Left lobe of liver (tissue), 2 donors: ENCODE data around the gene DPYSL4. TPM values are rescaled to one million over a fixed set of nuclear protein-coding genes. Genes with fewer than 3 reads are reported as not detected.

ENCODE experiments used
- ATAC-seq: fragments of 200-7000 bp; cut with Tn5 transposase; one replicate; pipeline ENCODE4 v1.9.1; 2020; ENCODE audit warnings: mild to moderate bottlenecking, moderate library complexity
- DNase-seq: peaks from one replicate; pipeline ENCODE4 v3.0.0-alpha.2; 2020; ENCODE audit warnings: low spot score
- total RNA-seq: library from RNA; stranded (reverse); gene quantifications from one replicate; pipeline ENCODE4 v1.2.1, GENCODE V29; 2021
- donor health status: DM: no; HTN: no; CAD: no; lungs with moderate emphysema.
- donor health status: DM: no; HTN: yes; CAD: no.

The DPYSL4 gene
- total RNA-seq, 1 donor from 2014 or later, result 0.08 TPM

GRCh38 chr10:132162590-132163277 lies 24.0 kb upstream of the DPYSL4 start:
- DNase-seq (no peak), ATAC-seq (peak; percentile 50)

GRCh38 chr10:132163278-132163765 lies 23.4 kb upstream of the DPYSL4 start:
- ATAC-seq, result peak; percentile 33
- DNase-seq, result no peak

DNA sequence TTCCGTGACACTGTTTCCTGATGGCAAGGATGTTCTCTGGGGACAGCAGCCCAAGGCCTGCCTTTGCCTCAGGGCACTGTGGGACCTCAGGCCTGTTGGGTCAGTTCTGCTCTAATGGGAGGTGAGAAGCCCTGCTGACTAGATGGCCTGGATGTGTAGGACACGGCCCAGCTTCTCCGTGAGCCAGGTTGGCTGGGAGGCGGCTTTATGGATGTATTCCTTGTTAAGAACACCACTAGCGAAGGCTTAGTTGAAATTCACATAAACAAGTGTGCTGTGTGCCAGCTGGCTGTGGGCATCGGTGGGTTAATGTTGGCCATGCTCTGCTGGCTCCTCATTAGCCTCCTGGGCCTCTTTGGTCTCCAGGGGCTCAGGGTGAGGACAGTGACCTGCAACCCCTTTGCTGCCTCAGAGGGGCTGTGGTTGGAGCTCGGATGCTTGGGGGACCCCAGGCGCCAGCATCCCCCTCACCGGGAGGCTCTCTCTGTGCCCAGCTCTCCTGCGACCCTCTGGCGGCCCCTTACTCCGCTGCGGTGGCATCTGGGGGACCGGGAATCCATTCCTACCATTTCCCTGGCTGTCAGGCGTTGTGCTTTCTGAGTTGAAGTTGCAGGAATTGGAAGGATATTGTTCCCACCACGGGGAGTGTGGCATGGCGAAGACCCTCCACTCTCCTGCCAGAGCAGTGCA lies 22.8 kb upstream of the DPYSL4 start:
- ATAC-seq (no peak), DNase-seq (no peak)

DNA sequence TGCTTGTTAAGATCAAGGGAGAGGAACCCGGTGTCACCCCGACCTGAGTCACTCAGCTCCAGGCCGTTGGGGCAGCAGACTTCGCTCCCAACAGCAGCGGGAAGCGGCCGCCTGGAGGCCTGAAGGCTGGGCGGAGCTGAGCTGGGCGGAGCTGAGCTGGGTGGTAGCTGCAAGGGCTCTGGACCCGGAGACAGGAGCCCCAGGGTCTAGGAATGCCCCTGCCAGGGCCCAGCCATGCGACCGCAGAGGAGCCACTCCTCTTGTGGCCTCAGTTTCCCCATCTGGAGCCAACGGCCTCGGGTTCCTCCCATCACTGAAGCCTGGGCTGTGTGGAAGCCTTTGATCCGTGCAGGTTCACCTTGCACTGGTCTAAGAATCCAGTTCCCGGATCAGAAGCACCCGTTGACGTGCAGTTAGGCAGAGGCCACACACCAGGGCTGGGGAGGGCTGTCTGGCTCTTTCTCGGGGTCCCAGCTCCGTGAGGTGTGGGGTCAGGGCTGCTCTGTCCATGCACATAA lies 21.9 kb upstream of the DPYSL4 start:
- no peak for DNase-seq
- peak; percentile 67 for ATAC-seq

GRCh38 chr10:132165416-132165980 lies 21.2 kb upstream of the DPYSL4 start:
- ATAC-seq (no peak), DNase-seq (no peak)

- no peak for ATAC-seq
Measured at GRCh38 chr10:132166216-132166950, 20.4 kb upstream of the DPYSL4 start.

DNA sequence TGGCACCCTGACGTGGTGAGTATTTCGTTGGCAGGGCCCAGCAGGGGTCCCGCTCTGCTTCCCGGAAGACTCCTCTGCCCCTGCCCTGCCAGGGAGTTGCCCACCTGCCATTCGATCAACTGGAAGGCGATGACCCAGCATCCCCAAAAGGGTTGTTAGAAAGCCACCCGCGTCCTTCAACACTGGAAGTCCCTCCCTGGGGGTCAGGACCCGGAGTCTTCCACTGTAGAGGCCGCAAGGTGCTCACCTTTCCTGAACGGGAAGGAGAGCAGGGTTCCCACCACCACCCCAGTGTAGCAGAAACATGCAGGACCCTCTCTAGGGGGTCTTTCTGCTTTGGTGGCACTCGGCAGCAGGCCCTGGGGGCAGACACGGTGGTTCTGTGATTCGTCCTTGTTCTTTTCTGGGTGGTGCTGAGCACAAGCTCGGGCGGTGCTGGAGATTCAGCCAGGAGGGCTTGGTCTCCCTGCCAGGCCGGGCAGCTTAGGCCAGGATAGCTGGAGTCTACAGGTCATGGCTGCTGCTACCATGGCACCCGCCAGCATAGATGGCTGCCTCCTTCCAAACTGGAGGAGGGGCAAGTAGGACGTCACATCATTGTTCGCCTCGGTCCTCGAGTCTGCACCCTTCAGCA lies 19.6 kb upstream of the DPYSL4 start:
- ATAC-seq, result no peak

More at GRCh38 chr10:132166216-132166950, 20.4 kb upstream of the DPYSL4 start:
- no peak for DNase-seq

DNA sequence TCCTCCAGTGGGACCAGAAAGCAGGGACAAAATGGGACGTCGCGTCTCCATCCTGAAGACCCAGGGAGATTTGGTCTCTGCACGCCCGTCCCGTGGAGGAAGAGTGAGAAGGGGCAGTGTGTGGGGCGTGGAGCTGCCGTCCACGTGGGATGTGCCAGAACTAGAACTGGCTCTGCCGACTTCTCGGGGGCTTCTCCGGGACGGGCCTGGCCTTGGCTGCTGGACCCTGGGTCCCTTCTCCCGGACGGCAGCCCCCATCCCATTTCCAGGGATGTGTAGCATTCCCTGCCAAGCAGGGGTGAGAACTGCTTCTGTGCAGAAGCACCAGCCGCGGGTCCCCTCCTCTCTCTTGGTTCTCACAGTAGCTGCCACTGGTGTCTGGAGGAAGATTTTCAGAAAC lies 18.8 kb upstream of the DPYSL4 start:
- ATAC-seq (no peak), DNase-seq (no peak)

More for the DNA sequence above, 19.6 kb upstream of the DPYSL4 start:
- no peak for DNase-seq

DNA sequence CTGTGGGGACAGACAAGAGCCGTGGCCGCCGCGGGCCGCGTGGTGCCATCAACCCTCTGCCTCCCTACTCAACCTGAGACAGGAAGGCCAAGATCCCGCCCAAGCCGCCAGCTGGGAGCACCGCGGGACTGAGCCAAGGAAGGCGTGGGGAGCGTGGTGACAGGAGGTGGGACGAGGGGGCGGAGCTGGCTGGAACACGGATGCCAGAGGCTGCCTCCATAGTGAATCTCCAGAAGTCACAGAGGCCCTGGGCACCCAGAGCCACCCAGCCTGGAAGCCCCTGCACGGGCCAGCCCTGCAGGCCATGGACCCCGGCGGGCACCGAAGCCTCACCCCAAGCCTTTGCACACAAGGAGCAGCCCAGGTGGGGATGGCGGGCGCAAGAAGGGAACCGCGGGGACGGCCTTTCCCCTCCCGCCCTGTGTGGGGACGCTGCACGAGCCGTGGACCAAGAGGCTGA lies 18.1 kb upstream of the DPYSL4 start:
- DNase-seq (no peak), ATAC-seq (no peak)

GRCh38 chr10:132169031-132169765 lies 17.6 kb upstream of the DPYSL4 start:
- ATAC-seq (no peak), DNase-seq (no peak)

- no peak for ATAC-seq
- DNase-seq, result no peak
Measured at GRCh38 chr10:132169766-132170560, 16.8 kb upstream of the DPYSL4 start.

GRCh38 chr10:132170561-132171361 lies 16.0 kb upstream of the DPYSL4 start:
- ATAC-seq, result no peak
- DNase-seq, result no peak

- no peak for DNase-seq
- ATAC-seq, result no peak
Measured at GRCh38 chr10:132172091-132173066, 14.4 kb upstream of the DPYSL4 start.

DNA sequence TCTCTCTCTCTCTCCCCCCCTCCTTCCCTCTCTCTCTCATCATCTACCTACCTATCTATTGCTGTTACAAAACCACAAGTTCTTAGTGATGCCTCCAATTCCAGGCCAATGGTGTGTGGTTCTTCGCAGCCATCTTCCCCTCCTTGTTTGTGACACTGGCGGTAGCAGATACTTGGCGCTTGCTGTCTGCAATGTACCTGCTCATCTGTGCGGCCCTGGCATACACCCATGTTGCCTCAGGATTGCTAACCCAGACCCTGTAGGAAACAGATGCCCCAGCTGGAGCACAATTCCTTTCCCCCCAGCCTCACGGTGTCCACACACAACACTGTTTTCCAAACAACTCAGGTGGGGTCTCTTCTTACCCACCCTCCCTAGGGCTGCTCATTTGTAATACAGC lies 13.6 kb upstream of the DPYSL4 start:
- DNase-seq (no peak), ATAC-seq (no peak)

GRCh38 chr10:132174237-132174636 lies 12.5 kb upstream of the DPYSL4 start:
- ATAC-seq (no peak), DNase-seq (no peak)

DNA sequence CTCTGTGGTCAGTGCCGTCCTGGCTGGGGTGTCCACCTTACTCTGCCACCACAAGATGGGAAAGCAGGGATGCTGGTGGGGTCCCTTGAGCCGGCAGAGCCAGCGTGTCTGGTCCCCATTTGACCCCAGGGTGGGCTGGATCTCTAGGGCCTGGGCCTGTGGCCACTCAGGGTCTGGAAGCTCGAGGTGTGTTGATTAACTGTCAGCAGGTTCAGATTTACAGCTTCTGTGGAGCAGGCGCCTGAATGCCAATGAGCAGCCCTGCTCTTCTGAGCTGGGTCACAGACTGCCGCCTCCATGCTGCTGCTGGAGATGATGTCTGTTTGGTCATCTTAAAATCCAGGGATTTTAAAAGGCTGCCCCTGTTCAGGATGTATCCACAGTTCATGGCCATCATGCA lies 11.3 kb upstream of the DPYSL4 start:
- DNase-seq (no peak), ATAC-seq (no peak)
